Caco-2 (cell line): Measurements from ENCODE around the gene EXOC7. TPM values are rescaled to one million over a fixed set of nuclear protein-coding genes. Genes with fewer than 3 reads are reported as not detected.

ENCODE experiments used
- BruUV-seq: library from RNA; stranded (reverse); fragments of 400-500 nt; replicated peaks from 2 replicates; lab custom pipeline; 2021; lab: Mats Ljungman, UMichigan
- CTCF ChIA-PET: fragments of 300-600 bp; sonication (Branson Sonifier 250); formaldehyde crosslinking; loops from one replicate; lab custom pipeline; 2022; ENCODE audit warnings: antibody characterized with exemption; lab: Charles Lee
- POLR2A ChIA-PET: fragments of 300-600 bp; sonication (Branson Sonifier 250); formaldehyde crosslinking; loops from one replicate; lab custom pipeline; 2022; ENCODE audit warnings: antibody characterized with exemption; lab: Charles Lee
- DNase-seq, 2 experiments: peaks; one replicate each; pipeline versions ENCODE4 v3.0.0 to v3.0.0-alpha.2; 2020 to 2022
- H3K27me3 ChIP-seq: replicated peaks from 2 replicates; pipeline ENCODE4 v1.6.0; 2011; ENCODE audit warnings: low read length; ENCODE audit not compliant: control insufficient read depth, insufficient read depth
- H3K36me3 ChIP-seq: 2 replicates; pipeline ENCODE4 v1.5.1; 2011; ENCODE audit warnings: low read length; ENCODE audit not compliant: control insufficient read depth, insufficient read depth
- H3K4me1 ChIP-seq: fragments of 250-450 bp; sonication (Bioruptor Pico); 2 replicates; pipeline ENCODE4 v1.5.1; 2020; ENCODE audit warnings: mild to moderate bottlenecking
- H3K4me3 ChIP-seq: 2 replicates; pipeline ENCODE4 v1.5.1; 2011; ENCODE audit warnings: low read depth, mild to moderate bottlenecking, control low read depth, low read length
- H3K9me3 ChIP-seq: fragments of 250-450 bp; sonication (Bioruptor Pico); 2 replicates; pipeline ENCODE4 v1.5.1; 2020; ENCODE audit warnings: mild to moderate bottlenecking, moderate library complexity
- H3K27ac Mint-ChIP-seq: one replicate; pipeline ENCODE4 v1.8.0; 2022; ENCODE audit warnings: mixed read lengths; ENCODE audit not compliant: unreplicated experiment
- H3K27me3 Mint-ChIP-seq: one replicate; pipeline ENCODE4 v1.8.0; 2022; ENCODE audit warnings: mixed read lengths; ENCODE audit not compliant: insufficient read depth, unreplicated experiment
- H3K36me3 Mint-ChIP-seq: one replicate; pipeline ENCODE4 v1.8.0; 2022; ENCODE audit warnings: mild to moderate bottlenecking, mixed read lengths; ENCODE audit not compliant: insufficient read depth, unreplicated experiment
- H3K4me1 Mint-ChIP-seq: one replicate; pipeline ENCODE4 v1.8.0; 2022; ENCODE audit warnings: low read depth, mixed read lengths; ENCODE audit not compliant: unreplicated experiment
- H3K4me3 Mint-ChIP-seq: one replicate; pipeline ENCODE4 v1.8.0; 2022; ENCODE audit warnings: mild to moderate bottlenecking, moderate library complexity, mixed read lengths; ENCODE audit not compliant: unreplicated experiment
- H3K9me3 Mint-ChIP-seq: one replicate; pipeline ENCODE4 v1.8.0; 2022; ENCODE audit warnings: mixed read lengths; ENCODE audit not compliant: unreplicated experiment
- intact Hi-C: fragments of 100-400 bp; cut with micrococcal nuclease; formaldehyde crosslinking; loops from one replicate; pipeline ENCODE4 v1.10.0; 2022; ENCODE audit not compliant: unreplicated experiment
- total RNA-seq: library from RNA; stranded (reverse); gene quantifications from 2 replicates; pipeline ENCODE4 v1.2.3, GENCODE V29; 2022
- TF ChIP-seq, protein P1 (sequence below), 2 experiments: fragments of 200-600 bp in 1 of 2; IDR thresholded peaks; 1 replicate in 1 of 2; 2 replicates in 1 of 2; pipeline versions ENCODE4 v1.5.1 to v1.8.0; 2011 to 2022; ENCODE audit warnings: antibody characterized with exemption in 1 of 2, control low read depth in 1 of 2, inconsistent platforms in 1 of 2, low read depth in 1 of 2, low read length in 1 of 2, mild to moderate bottlenecking in 1 of 2, moderate library complexity in 1 of 2; ENCODE audit not compliant: insufficient read depth in 1 of 2, severe bottlenecking in 1 of 2, unreplicated experiment in 1 of 2

Gene EXOC7
- total RNA-seq, 1 experiment from 2014 or later: 205 TPM

DNA sequence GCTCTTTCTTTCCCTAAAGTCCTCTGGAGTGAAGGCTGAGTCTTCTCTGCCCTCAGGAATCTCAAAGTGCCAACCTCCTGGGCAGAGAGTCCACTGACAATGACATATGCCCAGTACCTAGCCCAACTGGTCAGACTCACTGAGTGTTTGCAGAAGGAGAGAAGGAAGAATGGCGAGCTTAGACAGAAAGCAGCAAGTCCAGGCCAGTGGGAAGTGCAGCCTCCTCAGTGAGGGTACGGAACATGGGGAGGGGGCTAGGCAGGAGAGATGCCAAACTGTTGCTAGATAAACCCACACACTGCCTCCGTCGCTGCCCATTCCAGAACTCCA lies 678 bp downstream of the EXOC7 start:
- H3K4me3 ChIP-seq: peak overlapping the region; percentile 82
- H3K36me3 ChIP-seq: no peaks in the 10 kb centered on the region; the same call in 1 of the 2 replicates
- Mint-ChIP-seq H3K4me1 (peaks cover 9% of the 10 kb centered on the region), H3K27me3 (no peaks in the 10 kb centered on the region), H3K9me3 (no peaks in the 10 kb centered on the region), H3K36me3 (peaks cover 50% of the 10 kb centered on the region), H3K27ac (peak overlapping the region; percentile 91), H3K4me3 (peak overlapping the region; percentile 92)
- ChIA-PET CTCF (interaction anchor here (0.6 to 2.5 kb wide), 4 partner anchors 30 to 516 kb away, joined by 7 to 17 read pairs (median 11); no protein-coding TSS in a partner anchor), POLR2A (interaction anchor here (0.7 to 2.0 kb wide), 2 partner anchors 30 to 85 kb away, joined by 4 to 8 read pairs; no protein-coding TSS in a partner anchor)
- H3K4me1 ChIP-seq: peaks cover 28% of the 10 kb centered on the region
- H3K27me3 ChIP-seq: no peaks in the 10 kb centered on the region
- no peaks in the 10 kb centered on the region for H3K9me3 ChIP-seq
- BruUV-seq: TSS peak; percentile 51
- intact Hi-C loops: loop anchor here (2.0 to 10.0 kb wide), 2 partner anchors 44 to 162 kb away; partner anchors contain the start of gene UBALD2
- TF ChIP-seq, protein P1, sequence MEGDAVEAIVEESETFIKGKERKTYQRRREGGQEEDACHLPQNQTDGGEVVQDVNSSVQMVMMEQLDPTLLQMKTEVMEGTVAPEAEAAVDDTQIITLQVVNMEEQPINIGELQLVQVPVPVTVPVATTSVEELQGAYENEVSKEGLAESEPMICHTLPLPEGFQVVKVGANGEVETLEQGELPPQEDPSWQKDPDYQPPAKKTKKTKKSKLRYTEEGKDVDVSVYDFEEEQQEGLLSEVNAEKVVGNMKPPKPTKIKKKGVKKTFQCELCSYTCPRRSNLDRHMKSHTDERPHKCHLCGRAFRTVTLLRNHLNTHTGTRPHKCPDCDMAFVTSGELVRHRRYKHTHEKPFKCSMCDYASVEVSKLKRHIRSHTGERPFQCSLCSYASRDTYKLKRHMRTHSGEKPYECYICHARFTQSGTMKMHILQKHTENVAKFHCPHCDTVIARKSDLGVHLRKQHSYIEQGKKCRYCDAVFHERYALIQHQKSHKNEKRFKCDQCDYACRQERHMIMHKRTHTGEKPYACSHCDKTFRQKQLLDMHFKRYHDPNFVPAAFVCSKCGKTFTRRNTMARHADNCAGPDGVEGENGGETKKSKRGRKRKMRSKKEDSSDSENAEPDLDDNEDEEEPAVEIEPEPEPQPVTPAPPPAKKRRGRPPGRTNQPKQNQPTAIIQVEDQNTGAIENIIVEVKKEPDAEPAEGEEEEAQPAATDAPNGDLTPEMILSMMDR (IDR thresholded peaks at IDR 0.05; ENCODE audit: insufficient read depth in 1 of 2, low read depth in 1 of 2, low read length in 1 of 2, severe bottlenecking in 1 of 2, unreplicated experiment in 1 of 2): no peak
- DNase-seq: no peak

DNA sequence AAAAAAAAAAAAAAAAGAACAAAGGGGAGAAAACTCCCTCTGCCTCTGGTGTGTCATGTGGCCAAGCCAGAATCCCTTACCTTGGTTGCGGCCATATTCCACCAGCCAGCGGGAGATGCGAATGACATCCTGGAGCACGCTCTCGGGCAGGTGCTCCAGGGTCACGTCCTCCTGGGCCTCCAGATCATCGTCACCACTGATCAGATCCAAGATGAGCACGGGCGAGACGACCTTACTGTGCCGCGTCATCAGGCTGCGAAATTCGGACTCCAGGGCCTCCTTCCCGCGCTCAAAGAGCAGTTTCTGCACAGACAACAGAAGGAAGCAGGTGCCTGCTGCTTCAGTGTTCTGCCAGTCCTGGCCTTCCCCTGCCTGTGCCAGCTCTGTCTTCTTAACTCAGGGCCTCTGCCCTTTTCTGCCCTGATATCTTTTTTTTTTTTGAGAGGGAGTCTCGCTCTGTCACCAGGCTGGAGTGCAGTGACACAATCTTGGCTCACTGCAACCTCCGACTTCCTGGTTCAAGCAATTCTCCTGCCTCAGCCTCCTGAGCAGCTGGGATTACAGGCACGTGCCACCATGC lies 5.8 kb downstream of the EXOC7 start:
- Mint-ChIP-seq H3K27me3 (no peaks in the 10 kb centered on the region), H3K4me1 (no peaks in the 10 kb centered on the region), H3K4me3 (no peak overlapping the region), H3K9me3 (no peaks in the 10 kb centered on the region), H3K27ac (no peak overlapping the region), H3K36me3 (peaks cover 81% of the 10 kb centered on the region)
- TF ChIP-seq, protein P1 (IDR thresholded peaks at IDR 0.05; ENCODE audit: insufficient read depth in 1 of 2, low read depth in 1 of 2, low read length in 1 of 2, severe bottlenecking in 1 of 2, unreplicated experiment in 1 of 2): no peak
- no peaks in the 10 kb centered on the region for H3K9me3 ChIP-seq
- intact Hi-C loops: no loop called here
- H3K4me1 ChIP-seq: 0 out of 2 replicates have a peak, but pooled peaks cover 2% of the 10 kb centered on the region
- BruUV-seq: no TSS peak
- CTCF ChIA-PET: no interaction called here
- no peak overlapping the region for H3K4me3 ChIP-seq
- POLR2A ChIA-PET: no interaction called here
- peaks cover 4% of the 10 kb centered on the region; the same call in 1 of the 2 replicates for H3K36me3 ChIP-seq
- H3K27me3 ChIP-seq: no peaks in the 10 kb centered on the region
- DNase-seq: no peak

DNA sequence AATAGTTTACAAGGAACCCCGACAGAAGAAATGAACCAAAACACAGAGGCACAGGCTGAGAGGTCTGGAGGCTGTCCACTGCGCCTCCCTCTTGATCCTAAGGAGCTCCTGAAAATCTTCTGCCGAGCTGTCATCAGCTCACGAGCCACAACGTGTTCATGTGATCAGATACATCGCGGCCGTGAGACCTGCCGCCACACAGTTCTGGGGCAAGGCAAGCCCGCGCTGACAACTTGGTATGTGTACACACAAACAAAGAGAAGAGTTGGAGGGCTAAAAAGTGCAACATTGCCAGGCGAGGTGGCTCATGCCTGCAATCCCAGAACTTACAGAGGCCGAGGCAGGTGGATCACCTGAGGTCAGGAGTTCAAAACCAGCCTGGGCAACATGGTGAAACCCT lies 7.6 kb downstream of the EXOC7 start:
- H3K9me3 ChIP-seq: no peaks in the 10 kb centered on the region
- no peak overlapping the region for H3K4me3 Mint-ChIP-seq
- ChIA-PET POLR2A (no interaction called here), CTCF (interaction anchor here (1.1 kb wide), 1 partner anchor 36 kb away, joined by 3 read pairs; no protein-coding TSS in a partner anchor)
- H3K27me3 Mint-ChIP-seq: no peaks in the 10 kb centered on the region
- DNase-seq: no peak
- BruUV-seq: no TSS peak
- peaks cover 5% of the 10 kb centered on the region; the same call in 1 of the 2 replicates for H3K36me3 ChIP-seq
- intact Hi-C loops: no loop called here
- TF ChIP-seq, protein P1 (IDR thresholded peaks at IDR 0.05; ENCODE audit: insufficient read depth in 1 of 2, low read depth in 1 of 2, low read length in 1 of 2, severe bottlenecking in 1 of 2, unreplicated experiment in 1 of 2): no peak
- H3K9me3 Mint-ChIP-seq: no peaks in the 10 kb centered on the region
- no peaks in the 10 kb centered on the region for H3K4me1 Mint-ChIP-seq
- no peaks in the 10 kb centered on the region for H3K27me3 ChIP-seq
- no peak overlapping the region for H3K27ac Mint-ChIP-seq
- no peaks in the 10 kb centered on the region for H3K4me1 ChIP-seq
- H3K4me3 ChIP-seq: no peak overlapping the region
- H3K36me3 Mint-ChIP-seq: peaks cover 83% of the 10 kb centered on the region
